Activated CD8-positive, alpha-beta memory T cell treated with anti-CD3 and anti-CD28 coated beads, Interleukin-2, amount 50 U/mL, for 4 hours (primary cell): ENCODE measurements around the gene PPP5C.
A peak's percentile ranks its signal among the peaks of the same experiment; 100 is the strongest.

Experiments
- DNase-seq: peaks from one replicate; pipeline ENCODE4 v3.0.0-alpha.2; 2020

PPP5C gene

DNA sequence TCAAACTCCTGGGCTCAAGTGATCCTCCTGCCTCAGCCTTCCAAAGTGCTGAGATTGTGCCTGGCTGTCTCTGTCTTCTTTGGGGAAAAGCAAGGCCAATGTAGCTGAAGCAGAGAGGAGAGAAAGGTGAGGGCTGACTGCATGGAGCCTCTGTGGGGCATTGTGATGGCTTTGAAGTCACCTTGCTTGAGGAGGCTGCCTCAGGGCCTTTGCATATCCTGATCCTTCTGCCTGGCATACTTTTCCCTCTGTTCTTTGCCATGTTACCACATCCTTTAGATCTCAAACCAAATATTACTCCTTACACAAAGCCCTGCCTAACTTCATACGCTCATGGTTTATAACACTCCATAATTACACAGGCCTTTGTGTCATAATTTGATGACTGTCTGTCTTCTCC lies 9.4 kb upstream of the PPP5C start:
- DNase-seq, result no peak

- DNase-seq, result no peak
These were observed 7.4 kb upstream of the PPP5C start for GRCh38 chr19:46339446-46339845.

- no peak for DNase-seq
These were observed 6.7 kb upstream of the PPP5C start for GRCh38 chr19:46340051-46340659.

- no peak for DNase-seq
These were observed 5.0 kb upstream of the PPP5C start for GRCh38 chr19:46341937-46342336.

DNA sequence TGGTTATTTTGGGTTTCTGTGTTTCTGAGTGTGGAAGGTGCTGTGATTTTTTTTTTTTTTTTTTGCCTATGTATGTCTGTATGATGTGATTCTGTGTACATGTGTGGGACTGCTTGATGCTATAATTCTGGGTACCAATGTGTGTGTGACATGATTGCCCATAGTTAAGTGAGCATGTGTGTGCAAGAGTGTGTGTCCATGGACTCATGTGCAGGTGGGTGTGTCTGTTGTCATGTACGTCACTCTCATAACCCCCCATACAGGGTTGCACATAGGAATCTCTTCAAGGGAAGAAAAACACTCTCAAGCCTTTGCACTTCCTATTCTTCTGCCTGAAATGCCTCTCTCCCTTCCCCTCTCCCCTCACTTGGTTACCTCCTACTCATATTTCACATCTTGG lies 2.5 kb upstream of the PPP5C start:
- DNase-seq, result no peak

DNA sequence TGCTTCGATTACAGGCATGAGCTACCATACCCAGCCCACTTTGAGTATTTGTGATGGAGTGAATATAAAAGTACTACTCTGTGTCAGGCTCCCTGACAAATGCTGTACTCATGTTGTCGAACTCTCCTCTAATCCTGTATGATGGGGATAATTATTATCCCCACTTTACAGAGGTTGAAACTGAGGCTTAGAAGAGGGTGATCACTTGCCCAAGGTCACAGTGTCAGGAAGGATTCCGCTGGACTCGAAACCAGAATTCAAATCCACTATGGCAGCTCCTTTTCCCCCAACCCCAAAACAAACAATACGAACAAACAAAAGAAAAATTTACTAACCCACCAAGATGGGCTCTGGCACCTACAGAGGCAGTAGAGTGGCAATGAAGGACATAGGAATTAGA lies 1.7 kb upstream of the PPP5C start:
- DNase-seq, result no peak

GRCh38 chr19:46347572-46347883 lies 641 bp downstream of the PPP5C start:
- DNase-seq, result no peak

DNA sequence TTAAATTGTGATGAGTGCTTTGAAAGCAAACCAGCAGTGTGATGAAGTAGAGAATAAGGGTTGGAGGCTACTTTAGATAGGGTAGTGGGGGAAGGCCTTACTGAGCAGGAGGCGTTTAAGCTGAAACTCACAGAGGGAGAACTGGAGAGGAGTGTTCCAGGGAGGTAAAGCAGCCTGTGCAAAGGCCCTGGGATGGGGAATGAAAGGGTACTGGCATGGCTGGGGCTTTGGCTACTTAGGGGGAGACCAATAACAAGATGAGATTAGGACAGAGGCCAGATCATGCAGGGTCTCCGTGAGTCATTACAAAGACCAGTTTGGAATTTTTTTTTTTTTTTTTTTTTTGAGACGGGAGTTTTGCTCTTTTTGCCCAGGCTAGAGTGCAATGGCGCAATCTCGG lies 1.1 kb downstream of the PPP5C start:
- DNase-seq, result no peak

DNA sequence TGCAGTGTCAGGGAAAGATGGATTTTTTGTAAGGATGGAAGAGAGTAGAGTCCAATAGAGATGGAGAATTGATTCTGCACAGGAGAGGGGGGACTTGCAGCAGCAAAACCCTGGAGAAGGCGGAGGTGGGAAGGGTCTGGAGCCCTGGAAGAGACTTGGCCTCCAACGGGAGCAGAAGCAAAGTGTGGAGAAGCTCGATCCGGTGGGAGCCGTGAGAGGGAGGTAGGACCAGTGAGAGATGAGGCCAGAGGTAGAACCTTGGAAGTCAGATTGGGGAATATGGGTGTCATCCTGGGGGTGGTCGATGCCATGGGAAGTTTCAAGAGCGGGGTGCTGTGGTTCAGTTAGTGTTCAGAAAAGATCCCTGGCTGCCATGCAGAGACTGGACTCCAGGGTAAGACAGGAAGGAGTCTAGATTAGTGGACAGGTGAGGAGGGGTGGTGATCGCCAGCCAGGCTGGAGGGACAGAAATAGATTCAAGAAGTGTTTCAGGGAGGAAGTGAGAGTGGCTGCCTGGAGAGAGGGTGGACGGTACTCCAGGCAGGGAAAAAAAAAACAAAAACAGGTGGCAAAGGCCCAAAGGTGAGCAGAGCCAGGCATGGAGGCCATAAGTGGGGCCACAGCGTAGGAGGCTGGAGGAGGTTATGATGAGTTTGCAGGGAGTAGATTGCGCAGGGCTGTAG lies 2.6 kb downstream of the PPP5C start:
- DNase-seq, result no peak

- DNase-seq, result no peak
These were observed 3.3 kb downstream of the PPP5C start for GRCh38 chr19:46350029-46350757.

- DNase-seq, result peak; percentile 34
These were observed 3.9 kb downstream of the PPP5C start for GRCh38 chr19:46350758-46351159.

DNA sequence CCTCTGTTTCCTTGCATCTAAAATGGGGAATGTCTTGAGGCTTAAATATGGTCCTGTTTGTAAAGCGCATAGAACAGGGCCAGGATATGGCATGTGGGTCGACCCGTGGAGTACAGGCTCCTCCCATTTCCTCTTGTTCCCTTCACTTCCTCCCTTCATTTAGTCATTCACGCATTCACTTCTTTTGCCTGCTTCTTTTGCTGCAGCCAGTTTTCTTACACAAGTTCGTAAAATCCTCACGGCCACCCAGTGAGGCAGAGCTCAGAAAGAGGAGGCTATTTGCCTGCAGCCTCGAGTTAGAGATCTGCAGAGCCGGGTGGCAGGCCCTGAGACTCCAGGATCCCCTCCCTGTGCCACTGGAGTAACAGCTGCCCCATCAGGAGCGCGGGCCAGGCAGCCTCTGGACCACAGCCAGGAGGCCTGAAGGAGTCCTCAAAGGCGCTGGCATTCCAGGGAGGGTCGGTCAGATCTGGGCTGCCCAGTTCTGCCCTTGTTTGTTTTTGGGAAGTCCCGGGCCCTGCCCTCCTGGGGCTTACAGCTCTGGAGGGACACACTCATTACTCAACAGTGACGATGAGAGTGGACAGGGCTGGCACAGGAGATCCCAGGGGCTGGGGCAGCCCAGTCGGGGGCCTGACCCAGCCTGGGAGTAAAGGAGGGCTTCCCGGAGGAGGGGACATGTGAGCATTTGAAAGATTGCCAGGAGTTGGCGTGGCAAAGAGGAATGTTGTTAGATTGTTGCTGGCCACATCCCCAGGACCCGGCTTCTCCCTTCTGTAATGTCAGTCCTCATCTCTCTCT lies 4.6 kb downstream of the PPP5C start:
- DNase-seq, result no peak

DNA sequence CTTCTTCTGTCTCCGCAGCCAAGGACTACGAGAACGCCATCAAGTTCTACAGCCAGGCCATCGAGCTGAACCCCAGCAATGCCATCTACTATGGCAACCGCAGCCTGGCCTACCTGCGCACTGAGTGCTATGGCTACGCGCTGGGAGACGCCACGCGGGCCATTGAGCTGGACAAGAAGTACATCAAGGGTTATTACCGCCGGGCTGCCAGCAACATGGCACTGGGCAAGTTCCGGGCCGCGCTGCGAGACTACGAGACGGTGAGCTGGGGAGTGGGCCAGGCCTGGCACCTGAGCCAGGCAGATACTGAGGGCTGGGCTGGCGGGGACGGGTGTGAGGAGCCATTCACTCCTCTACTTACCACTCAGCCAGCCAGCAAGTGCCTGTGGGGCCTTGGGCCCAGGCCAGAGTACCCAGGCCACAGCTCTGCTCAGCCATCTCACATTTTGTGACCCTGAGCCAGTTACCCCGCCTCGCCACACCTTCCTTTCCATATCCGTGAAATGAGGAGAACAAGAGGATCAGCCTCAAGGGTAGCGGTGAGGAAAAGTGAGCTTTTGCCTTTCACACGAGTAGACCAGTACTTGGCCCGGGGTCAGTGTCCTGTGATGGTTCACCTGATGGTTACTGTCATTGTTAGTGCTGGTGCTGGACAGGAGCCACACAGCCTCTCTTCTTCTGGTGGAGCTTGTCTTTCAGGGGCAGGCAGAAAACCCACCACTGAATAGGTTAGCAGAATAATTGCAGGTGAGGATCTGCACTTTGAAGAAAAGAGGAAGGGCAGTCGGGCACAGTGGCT lies 7.0 kb downstream of the PPP5C start:
- DNase-seq, result no peak

GRCh38 chr19:46355234-46356148 lies 8.6 kb downstream of the PPP5C start:
- DNase-seq, result no peak

- DNase-seq, result no peak
These were observed 9.5 kb downstream of the PPP5C start for GRCh38 chr19:46356149-46357055.

DNA sequence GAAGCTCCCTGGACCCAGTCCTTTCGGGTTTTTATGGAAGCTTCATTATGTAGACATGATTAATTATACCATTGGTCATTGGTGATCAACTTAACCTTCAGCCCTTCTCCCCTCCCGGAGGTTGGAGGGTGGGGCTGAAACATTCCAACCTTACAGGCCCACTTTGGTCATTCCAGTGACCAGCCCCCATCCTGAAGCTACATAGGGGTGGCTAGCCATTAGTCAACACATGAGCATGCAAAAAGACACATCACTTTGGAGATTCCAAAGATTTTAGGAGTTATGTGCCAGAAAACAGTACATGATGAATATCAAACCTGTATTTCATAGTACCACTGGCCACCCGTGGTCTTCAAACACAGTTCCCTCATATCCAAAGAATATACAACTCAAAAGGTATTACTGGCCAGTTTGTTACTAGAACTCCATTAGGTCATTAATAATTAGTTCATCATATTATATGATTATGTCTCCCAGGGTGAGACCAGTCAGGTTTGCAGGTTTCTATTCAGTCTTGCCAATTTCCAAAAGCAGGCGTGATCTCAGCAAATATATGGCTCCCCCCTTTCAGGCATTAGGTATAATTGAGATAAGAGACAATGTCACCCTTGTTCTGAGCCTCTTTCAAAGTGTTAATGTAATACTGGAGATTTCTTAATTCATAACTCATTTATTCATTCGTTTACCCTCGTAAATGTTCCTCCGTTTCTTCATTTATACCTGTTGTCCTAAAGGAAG lies 11.1 kb downstream of the PPP5C start:
- no peak for DNase-seq

DNA sequence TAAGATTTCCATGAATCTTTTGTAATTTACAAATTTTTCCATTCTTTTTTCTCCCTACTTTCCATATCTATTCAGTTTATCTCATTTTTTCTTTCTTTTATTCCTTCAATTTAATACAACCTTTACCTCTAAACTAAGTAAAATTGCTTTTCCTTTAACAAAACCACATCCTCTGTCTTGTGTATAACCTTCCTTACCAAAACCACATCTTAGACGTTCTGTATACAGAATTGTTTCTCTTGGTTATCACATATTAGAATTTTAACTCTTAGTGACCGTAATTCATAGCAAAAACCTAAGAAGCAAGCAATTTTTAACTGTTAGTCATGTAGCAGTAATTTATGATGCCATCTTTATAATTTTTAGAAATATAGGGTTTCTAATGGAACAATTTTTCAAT lies 15.0 kb downstream of the PPP5C start:
- DNase-seq, result no peak

GRCh38 chr19:46364359-46364758 lies 17.5 kb downstream of the PPP5C start:
- DNase-seq, result no peak

DNA sequence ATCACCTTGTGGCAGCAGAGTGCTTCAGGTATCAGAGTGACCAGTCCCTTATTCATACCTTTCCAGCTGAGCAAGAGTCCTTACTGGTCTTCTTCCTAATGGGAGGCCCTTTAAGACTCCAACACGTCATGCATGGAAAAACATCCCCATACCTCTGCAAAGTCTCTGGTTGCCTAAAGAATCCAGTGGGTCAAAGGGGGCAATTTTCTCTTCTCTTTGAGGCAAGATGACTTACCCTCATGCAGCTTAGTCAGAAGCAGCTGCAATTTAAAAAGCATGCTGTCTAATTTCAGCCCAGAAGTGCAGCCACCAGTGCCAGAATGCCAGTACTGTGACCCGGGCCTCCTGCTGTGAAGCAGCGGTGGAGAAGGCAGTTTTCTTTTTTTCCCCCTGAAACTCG lies 18.7 kb downstream of the PPP5C start:
- no peak for DNase-seq
